HepG2 (cell line): Measurements from ENCODE around the gene TRAF4. TPM values are rescaled to one million over a fixed set of nuclear protein-coding genes. Genes with fewer than 3 reads are reported as not detected.

ENCODE experiments used
- BHLHE40 ChIP-seq: IDR thresholded peaks from 2 replicates; pipeline ENCODE4 v1.6.1; 2011; ENCODE audit warnings: low read length, improper control_type of control experiment
- CCAR2 ChIP-seq: fragments of 200-400 bp; formaldehyde crosslinking; optimal IDR thresholded peaks from 2 replicates; pipeline ENCODE3; 2018; ENCODE audit warnings: low read depth, mild to moderate bottlenecking, low read length, moderate library complexity
- EHMT2 ChIP-seq: fragments of 200-600 bp; sonication (generic); IDR thresholded peaks from 2 replicates; pipeline ENCODE4 v1.7.0; 2017; ENCODE audit warnings: antibody characterized with exemption, low read depth, low read length, borderline replicate concordance
- FOXJ3 ChIP-seq: sonication (generic); formaldehyde crosslinking; IDR thresholded peaks from 2 replicates; pipeline ENCODE4 v1.4.0; 2020; ENCODE audit warnings: missing genetic modification reagents, mild to moderate bottlenecking, borderline replicate concordance
- FOXO1 ChIP-seq: sonication (generic); formaldehyde crosslinking; IDR thresholded peaks from 2 replicates; pipeline ENCODE4 v1.4.0; 2020; ENCODE audit warnings: missing genetic modification reagents
- MYPOP ChIP-seq: sonication (generic); formaldehyde crosslinking; IDR thresholded peaks from 2 replicates; pipeline ENCODE4 v1.8.1; 2023; ENCODE audit warnings: mild to moderate bottlenecking, moderate library complexity, missing genetic modification reagents
- PAF1 ChIP-seq: IDR thresholded peaks from 2 replicates; pipeline ENCODE4 v1.6.1; 2016; ENCODE audit warnings: missing genetic modification reagents, missing compliant biosample characterization
- PAWR ChIP-seq: sonication (generic); formaldehyde crosslinking; IDR thresholded peaks from 2 replicates; pipeline ENCODE4 v1.4.0; 2020; ENCODE audit warnings: missing genetic modification reagents, mild to moderate bottlenecking, borderline replicate concordance
- POLR2AphosphoS5 ChIP-seq: IDR thresholded peaks from 2 replicates; pipeline ENCODE4 v1.6.1; 2012; ENCODE audit warnings: low read depth, low read length
- ZNF142 ChIP-seq: sonication (generic); formaldehyde crosslinking; IDR thresholded peaks from 2 replicates; pipeline ENCODE4 v1.4.0; 2020; ENCODE audit warnings: missing genetic modification reagents
- ZNF609 ChIP-seq: sonication (generic); formaldehyde crosslinking; IDR thresholded peaks from 2 replicates; pipeline ENCODE4 v1.4.0; 2020; ENCODE audit warnings: mild to moderate bottlenecking, missing genetic modification reagents, borderline replicate concordance
- ZNF788 ChIP-seq: sonication (generic); formaldehyde crosslinking; IDR thresholded peaks from 2 replicates; pipeline ENCODE4 v1.5.0; 2020; ENCODE audit warnings: mild to moderate bottlenecking, missing genetic modification reagents, borderline replicate concordance
- ZNF883 ChIP-seq: sonication (generic); formaldehyde crosslinking; IDR thresholded peaks from 2 replicates; pipeline ENCODE4 v1.5.1; 2020; ENCODE audit warnings: mild to moderate bottlenecking, missing genetic modification reagents; ENCODE audit errors: not compliant biosample characterization
- polyA plus RNA-seq, 8 experiments: library from polyadenylated mRNA; depleted of rRNA in 3 of 8; stranded (reverse) in 7 of 8; unstranded in 1 of 8; fragments of >200 nt; fragmentation: Illumina TruSeq in 4 of 8; extraction: Trizol in 4 of 8; gene quantifications; 2 replicates each; pipeline versions ENCODE4 v1.2.1 to v1.2.3, GENCODE V29; 2011 to 2016; ENCODE audit warnings: low read depth in 4 of 8, missing spikeins in 1 of 8, mixed read lengths in 1 of 8; ENCODE audit not compliant: insufficient read depth in 1 of 8
- total RNA-seq, 5 experiments: library from RNA; depleted of rRNA; stranded (reverse); fragments of >200 nt; fragmentation: Illumina TruSeq; extraction: Trizol; gene quantifications; 2 replicates each; pipeline ENCODE4 v1.2.3, GENCODE V29; 2016; ENCODE audit warnings: low read depth in 1 of 5
- TF ChIP-seq, protein P1 (sequence below): sonication (generic); formaldehyde crosslinking; IDR thresholded peaks from 2 replicates; pipeline ENCODE4 v1.4.0; 2020; ENCODE audit warnings: missing genetic modification reagents, mild to moderate bottlenecking, borderline replicate concordance

Gene TRAF4
- total and polyA plus RNA-seq, 2 of the 13 experiments (the other 11 are each of a cell fraction or from before 2014, with no cell fraction given), result 86.0 to 89.9 TPM

DNA sequence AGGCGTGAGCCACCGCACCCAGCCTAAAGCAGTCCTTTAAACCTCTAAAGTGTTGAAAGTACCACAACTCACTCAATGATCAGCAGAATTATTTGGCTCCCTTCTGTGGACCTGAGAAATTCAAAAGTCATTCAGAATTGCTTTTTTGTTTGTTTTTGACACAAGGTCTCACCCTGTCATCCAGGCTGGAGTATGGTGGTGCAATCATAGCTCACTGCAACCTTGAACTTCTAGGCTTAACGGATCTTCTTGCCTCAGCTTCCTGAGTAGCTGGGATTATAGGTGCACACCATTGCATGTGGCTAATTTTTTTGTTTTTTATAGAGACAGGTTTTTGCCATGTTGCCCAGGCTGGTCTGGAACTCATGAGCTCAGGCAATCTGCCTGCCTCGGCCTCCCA is 44.3 kb downstream of the TRAF4 start (continued):
- TF ChIP-seq FOXO1 (no peak), ZNF883 (no peak), ZNF788 (no peak), POLR2AphosphoS5 (no peak), CCAR2 (no peak), PAWR (CRISPR knock-in tag) (no peak), ZNF609 (CRISPR knock-in tag) (no peak), PAF1 (CRISPR knock-in tag) (no peak), MYPOP (no peak; the same call in 1 of the 2 replicates), FOXJ3 (peak; percentile 66; the same call in 1 of the 2 replicates), ZNF142 (CRISPR knock-in tag) (no peak), EHMT2 (no peak), BHLHE40 (no peak)
- TF ChIP-seq, protein P1, sequence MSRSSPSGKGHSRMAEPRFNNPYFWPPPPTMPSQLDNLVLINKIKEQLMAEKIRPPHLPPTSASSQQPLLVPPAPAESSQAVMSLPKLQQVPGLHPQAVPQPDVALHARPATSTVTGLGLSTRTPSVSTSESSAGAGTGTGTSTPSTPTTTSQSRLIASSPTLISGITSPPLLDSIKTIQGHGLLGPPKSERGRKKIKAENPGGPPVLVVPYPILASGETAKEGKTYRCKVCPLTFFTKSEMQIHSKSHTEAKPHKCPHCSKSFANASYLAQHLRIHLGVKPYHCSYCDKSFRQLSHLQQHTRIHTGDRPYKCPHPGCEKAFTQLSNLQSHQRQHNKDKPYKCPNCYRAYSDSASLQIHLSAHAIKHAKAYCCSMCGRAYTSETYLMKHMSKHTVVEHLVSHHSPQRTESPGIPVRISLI, result no peak
